Ecto neural progenitor cell (in vitro differentiated cells): ENCODE measurements around the gene CCDC7.
"Not testable (repeated sequence)": the region's sequence is repeated elsewhere in the genome, so short reads cannot be mapped to it uniquely, and the experiment has no call there.

Source experiments
- DNase-seq: peaks from one replicate; pipeline ENCODE4 v3.0.0-alpha.2; 2018; ENCODE audit warnings: low spot score

CCDC7 gene

DNA sequence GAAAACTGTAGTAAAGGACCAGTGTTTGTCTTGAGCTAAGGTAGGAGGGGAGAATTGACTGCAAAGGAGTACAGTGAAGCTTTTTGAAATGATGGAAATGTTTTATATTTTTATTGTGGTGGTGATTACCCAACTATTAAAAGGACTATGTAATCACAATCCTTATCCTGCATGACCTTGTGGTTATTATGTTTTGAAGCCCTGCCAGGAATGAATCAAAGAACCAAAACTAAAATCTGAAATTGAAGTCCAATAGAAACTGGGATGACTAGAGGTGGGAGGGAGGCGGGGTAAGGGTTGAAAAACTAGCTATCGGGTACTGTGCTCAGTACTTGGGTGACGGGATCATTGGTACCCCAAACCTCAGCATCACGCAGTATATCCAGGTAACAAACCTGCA is 8.2 kb downstream of the CCDC7 start:
- DNase-seq: no peak

DNA sequence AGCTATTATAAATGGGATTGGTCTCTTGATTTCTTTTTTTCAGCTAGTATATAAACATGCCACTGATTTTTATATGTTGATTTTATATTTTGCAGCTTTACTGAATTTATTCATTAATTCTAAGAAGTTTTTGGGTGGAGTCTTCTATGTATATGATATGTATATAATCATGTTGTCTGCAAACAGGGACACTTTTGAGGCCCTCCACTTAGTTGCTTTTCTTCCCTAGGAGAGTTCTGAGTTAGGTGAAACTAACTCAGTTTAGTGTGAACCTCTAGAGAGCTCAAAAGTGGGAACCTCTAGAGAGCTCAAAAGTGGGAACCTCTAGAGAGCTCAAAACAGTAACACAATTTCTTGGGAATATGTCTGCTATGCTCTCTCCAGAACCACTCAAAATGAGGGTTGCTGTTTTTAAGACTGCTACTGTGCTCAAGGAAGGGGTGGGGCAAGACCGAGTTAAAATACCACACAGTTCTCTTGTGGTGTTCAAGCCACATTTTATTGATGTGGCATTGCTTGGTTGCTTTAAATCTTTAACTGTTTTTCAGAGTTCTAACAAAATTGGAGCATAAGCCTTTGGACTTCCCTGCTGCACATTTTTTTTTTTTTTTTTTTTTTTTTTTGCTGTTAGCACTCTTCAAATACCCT is 13.2 kb downstream of the CCDC7 start:
- no peak for DNase-seq

DNA sequence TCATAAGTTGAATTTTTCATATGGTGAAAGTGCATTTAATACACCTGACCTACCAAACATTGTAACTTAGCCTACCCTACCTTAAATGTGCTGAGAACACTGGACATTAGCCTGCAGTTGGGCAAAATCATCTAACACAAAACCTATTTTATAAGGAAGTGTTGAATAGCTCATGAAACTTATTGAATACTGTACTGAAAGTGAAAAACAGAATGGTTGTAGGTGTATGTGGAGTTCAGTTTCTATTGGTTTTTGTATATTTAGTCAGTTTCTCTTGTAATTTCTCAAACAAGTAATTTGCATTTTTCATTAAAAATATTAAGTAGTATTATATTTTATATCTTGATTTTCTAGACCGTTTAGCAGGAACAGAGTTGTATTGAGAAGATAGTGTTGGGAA is 15.3 kb downstream of the CCDC7 start:
- no peak for DNase-seq

DNA sequence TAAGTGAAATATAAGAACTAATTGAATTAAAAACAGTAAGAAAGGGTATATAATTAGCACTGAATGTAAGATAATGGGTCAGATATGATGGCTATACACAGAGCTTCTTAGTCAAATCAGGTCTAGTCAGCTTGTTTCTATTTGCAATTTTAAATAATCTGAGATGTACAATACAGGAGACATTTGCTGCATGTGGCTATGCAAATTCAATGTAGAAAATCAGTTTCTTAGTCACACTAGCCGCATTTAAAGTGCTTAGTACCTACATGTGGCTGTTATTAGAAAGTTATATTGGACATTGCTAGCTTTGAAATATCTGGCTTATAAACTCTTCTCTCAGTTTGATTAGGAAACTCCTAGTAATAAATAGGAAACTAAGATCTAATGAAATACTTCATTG is 25.3 kb downstream of the CCDC7 start:
- no peak for DNase-seq

DNA sequence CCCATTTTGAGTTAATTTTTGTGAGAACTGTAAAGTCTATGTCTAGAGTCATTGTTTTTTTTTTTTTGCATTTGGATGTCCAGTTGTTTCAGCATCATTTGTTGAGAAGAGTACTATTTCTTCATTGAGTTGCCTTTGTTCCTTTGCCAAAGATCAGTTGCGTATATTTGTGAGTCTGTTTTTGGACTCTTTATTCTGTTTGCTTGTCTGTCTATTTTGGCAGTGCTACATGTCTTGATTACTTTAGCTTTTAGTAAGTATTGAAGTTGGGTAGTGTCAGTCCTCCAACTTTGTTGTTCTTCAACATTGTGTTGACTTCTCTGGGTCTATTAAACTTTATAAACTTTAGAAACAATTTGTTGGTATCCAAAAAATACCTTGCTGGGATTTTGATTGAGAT is 31.6 kb downstream of the CCDC7 start:
- no peak for DNase-seq

DNA sequence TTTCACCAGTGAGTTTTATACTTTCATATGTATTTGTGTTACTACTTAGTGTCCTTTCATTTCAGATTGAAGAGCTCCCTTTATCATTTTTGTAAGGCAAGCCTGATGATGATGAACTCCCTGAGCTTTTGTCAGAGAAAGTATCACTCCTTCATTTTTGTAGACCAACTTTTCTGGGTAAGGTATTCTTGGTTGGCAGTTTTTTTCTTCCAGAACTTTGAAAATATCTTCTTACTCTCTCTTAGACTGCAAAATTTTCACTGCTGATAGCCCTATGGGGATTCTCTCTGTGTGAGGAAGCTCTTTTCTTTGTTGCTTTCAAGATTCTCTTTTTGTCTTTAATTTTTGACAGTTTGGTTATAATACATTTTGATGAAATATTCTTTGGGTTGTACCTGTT is 35.7 kb downstream of the CCDC7 start:
- no peak for DNase-seq

DNA sequence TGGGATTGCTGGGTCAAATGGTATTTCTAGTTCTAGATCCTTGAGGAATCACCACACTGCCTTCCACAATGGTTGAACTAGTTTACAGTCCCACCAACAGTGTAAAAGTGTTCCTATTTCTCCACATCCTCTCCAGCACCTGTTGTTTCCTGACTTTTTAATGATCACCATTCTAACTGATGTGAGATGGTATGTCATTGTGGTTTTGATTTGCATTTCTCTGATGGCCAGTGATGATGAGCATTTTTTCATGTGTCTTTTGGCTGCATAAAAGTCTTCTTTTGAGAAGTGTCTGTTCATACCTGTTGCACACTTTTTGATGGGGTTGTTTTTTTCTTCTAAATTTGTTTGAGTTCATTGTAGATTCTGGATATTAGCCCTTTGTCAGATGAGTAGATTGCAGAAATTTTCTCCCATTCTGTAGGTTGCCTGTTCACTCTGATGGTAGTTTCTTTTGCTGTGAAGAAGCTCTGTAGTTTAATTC is 37.1 kb downstream of the CCDC7 start:
- not testable (repeated sequence) for DNase-seq

DNA sequence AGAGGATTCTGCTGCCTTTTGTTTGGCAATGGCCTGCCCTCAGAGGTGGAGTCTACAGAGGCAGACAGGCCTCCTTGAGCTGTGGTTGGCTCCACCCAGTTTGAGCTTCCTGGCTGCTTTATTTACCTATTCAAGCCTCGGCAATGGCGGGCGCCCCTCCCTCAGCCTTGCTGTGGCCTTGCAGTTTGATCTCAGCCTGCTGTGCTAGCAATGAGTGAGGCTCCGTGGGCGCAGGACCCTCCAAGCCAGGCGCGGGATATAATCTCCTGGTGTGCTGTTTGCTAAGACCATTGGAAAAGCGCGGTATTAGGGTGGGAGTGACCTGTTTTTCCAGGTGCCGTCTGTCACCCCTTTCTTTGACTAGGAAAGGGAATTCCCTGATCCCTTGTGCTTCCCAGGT is 42.1 kb downstream of the CCDC7 start:
- DNase-seq: not testable (repeated sequence)

DNA sequence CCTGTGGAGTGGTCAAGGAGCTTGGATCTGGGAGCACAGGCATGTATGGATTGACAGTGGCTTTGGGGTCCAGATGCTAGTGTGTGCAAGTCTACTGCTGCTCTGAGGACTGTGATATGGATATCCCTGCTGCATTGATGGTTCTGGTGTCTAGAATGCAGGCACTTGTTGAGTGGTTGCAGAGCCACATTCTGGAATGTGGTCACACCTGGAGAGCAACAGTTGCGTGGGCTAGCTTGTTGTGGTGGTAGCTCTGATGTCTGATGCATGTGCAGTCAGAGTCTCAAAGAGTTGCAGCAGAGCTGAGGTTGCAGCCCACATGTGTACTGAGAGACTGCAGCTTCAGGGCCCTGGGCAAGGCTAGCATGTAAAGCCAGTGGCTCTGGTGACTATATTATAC is 43.2 kb downstream of the CCDC7 start:
- DNase-seq: no peak

DNA sequence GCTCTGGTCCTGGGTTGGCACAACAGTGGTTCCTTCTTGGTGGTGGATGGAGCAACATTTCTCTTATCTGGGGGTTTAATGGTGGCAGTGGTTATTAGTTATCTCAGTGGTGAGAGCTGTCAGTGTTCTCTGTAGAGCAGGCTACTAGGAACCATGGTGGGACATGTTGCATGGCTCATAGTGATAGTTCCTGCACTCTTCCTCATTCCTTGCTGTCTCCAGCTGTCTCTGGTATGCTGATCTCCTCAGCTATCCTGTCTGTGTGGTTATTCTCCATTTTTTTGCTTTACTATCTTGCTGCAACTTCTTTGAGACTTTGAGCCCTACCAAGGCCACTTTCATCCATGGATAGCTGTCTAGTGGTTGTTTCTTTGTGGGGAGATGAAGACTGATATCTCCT is 44.0 kb downstream of the CCDC7 start:
- DNase-seq: no peak

DNA sequence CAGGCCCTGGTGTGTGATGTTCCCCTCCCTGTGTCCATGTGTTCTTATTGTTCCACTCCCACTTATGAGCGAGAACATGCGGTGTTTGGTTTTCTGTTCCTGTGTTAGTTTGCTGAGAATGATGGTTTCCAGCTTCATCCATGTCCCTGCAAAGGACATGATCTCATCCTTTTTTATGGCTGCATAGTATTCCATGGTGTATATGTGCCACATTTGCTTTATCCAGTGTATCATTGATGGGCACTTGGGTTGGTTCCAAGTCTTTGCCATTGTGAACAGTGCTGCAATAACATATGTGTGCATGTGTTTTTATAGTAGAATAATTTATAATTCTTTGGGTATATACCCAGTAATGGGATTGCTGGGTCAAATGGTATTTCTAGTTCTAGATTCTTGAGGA is 48.6 kb downstream of the CCDC7 start:
- not testable (repeated sequence) for DNase-seq

DNA sequence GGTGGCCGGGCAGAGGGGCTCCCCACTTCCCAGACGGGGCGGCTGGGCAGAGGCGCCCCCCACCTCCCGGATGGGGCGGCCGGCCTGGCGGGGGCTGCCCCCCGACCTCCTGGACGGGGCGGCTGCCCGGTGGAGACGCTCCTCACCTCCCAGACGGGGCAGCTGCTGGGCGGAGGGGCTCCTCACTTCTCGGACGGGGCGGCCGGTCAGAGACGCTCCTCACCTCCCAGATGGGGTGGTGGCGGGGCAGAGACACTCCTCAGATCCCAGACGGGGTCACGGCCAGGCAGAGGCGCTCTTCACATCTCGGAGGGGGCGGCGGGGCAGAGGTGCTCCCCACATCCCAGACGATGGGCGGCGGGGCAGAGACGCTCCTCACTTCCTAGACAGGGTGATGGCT is 54.2 kb downstream of the CCDC7 start:
- DNase-seq: not testable (repeated sequence)

DNA sequence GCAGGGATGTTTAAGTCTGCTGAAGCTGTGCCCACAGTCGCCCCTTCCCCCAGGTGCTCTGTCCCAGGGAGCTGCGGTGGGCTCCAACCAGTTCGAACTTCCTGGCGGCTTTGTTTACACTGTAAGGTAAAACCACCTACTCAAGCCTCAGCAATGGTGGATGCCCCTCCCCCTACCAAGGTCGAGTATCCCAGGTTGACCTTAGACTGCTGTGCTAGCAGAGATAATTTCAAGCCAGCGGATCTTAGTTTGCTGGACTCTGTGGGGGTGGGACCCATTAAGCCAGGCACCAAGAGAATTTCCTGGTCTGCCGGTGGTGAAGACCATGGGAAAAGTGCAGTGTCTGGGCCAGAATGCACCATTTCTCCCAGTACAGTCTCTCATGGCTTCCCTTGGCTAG is 56.0 kb downstream of the CCDC7 start:
- no peak for DNase-seq

DNA sequence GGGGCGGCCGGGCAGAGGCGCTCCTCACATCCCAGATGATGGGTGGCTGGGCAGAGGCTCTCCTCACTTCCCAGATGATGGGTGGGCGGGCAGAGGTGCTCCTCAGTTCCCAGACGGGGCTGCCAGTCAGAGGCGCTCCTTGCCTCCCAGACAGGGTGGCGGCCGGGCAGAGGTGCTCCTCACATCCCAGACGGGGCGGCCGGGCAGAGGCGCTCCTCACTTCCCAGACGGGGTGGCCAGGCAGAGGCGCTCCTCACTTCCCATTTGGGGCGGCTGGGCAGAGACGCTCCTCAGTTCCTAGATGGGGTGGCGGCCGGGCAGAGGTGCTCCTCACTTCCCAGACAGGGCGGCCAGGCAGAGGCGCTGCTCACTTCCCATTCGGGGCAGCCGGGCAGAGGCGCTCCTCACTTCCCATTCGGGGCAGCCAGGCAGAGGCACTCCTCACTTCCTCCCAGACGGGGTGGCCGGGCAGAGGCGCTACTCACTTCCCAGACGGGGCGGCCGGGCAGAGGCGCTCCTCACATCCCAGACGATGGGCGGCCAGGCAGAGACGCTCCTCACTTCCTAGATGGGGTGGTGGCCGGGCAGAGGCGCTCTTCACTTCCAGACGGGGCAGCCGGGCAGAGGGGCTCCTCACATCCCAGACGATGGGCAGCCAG is 60.0 kb downstream of the CCDC7 start:
- not testable (repeated sequence) for DNase-seq

DNA sequence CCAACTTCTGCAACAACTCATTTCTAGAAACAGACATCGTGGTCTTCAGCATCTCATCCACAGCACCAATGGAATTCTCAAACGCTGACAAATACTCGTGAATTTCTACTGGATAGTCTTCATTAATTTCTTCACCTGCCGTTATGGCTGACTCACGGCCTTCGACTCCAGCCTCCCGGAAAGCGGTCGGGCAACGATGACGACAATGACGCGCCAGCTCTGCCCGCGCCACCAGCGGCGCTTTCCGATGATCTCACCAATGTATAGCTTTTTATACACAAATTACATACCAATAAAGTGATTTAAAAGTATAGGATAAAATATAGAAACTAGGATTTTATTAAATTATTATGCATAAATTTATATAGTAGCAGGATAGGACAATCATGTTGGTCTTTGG is 65.7 kb downstream of the CCDC7 start:
- no peak for DNase-seq

DNA sequence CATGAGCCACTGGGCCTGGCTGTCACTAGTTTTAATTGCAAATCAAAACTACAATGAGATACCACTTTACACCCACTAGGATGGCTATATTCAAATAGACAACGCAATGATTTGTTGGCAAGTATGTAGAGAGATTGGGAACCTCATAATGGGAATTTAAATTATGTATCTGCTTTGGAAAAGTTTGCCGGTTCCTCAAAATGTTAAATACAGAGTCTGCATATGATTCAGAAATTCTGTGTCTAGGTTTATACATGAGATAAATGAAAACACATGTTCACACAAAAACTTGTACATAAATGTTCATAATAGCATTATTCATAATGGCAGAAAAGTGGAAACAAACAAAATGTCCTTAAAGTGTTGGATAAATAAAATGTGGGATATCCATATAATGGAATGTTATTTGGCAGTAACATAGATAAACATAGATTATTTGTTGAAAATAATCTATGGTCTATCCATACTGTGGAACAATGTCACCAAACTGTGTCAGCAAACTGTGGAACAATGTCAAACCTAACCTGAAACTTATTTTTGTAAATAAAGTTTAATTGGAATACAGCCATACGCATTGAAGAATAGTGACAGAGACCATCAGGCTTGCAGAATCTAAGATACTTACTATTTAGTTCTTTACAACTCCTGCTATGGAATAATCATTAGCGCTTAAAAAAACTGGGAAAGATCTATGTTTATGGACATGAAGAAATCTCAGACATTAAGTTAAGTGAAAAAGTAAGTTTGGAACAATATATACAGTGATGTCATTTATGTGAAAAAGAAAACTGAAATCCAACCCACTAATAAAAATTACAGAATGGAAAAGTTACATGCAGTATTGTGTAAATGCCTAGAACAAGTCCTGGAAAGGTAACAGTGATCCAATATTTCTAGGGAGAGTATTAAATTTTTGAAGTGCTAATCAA is 70.9 kb downstream of the CCDC7 start:
- no peak for DNase-seq

DNA sequence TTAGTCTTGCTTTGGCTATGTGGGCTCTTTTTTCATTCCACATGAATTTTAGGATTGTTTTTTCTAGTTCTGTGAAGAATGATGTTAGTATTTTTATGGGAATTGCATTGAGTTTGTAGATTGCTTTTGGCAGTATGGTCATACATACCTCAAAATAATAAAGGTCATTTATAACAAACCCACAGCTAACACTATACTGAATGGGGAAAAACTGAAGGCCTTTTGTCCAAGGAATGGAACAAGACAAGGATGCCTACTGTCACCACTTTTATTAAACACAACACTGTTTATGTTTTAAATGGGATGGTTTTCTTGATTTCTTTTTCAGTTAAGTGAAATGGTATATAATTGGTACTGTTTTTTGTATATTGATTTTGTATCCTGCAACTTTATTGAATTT is 84.3 kb downstream of the CCDC7 start:
- DNase-seq: no peak

DNA sequence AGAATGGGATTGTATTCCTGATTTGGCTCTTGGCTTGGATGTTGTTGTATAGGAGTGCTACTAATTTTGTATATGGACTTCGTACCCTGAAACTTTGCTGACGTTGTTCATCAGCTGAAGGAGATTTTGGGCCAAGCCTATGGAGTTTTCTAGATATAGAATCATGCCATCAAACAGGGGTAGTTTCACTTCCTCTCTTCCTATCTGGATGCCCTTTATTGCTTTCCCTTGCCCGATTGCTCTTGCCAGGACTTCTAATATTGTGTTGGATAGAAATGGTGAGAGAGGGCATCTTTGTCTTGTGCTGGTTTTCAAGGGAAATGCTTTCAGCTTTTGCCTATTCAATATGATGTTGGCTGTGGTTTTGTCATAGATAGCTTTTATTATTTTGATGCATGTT is 92.3 kb downstream of the CCDC7 start:
- DNase-seq: no peak

DNA sequence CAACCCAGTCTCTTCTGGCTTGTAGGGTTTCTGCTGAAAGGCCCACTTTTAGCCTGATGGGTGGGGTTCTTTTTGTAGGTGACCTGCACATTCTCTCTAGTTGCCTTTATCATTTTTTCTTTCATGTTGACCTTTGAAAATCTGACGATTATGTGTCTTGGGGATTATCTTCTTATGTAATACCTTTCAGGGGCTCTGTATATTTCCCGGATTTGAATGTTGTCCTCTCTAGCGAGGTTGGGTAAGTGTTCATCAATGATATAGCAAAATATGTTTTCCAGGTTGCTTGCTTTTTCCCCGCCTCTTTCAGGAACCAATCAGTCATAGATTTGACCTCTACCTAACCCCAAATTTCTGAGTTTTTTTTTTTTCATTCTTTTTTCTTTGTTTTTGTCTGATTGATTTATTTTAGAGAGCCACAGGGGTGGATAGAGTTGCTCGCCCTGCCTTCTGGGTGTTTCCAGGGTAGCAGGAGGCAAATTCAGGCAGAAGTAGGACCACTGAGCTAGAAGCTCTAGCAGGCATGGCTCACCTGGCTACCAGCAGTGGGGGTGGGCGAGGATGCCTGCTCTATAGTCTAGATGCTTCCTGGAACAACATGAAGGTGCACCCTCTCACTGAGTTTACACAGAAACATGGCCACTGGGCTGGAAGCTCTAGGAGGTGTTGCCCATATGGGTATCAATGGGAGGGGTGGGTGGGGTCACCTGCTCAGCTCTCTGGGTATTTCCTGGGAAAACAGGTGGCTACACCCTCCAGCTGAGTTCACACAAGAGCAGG is 94.9 kb downstream of the CCDC7 start:
- DNase-seq: no peak

DNA sequence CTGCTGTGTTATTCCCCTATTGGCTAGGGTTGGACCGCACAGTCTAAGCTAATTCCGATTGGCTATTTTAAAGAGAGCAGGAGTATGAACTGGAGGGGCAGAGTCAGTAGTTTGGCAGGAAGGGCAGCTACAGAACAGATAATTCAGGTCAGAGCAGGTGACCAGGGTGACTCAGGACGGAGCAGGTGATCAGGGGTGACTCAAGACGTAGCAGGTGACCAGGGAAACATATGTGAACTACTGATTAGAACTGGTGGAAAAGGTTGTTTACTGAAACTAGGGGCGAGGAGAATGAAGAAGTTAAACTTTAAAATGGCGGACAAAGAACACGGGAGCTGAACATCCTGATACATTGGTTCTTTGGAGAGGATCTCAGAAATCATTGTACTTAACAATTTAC is 102.3 kb downstream of the CCDC7 start:
- no peak for DNase-seq

DNA sequence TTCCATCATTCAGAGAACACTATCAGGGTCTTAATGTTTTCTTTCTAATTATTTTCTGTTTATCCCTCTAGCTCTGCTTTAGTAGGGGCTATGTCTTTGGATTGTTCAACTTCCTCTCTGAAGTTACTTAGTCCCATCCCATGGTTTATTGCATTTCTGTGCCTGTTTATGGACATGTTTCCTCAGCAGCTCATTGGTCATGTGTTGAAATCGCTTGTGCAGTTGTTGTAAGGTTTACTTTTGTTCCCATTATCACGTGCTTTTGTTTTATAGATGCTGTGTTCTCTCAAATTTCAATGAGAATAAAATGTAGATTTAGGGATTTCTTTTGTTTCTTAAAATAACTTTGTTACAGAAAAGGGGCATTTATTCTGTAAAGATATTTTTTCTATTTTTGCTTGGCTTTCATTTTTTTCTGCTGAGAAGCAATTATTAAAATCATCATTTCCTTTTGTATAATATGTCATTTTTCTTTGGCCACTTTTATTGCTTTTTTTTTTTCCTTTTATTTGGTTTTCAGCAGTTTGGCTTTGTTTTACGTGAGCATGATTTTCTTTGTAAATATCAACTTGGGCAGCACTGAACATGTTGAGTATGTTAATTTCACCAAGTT is 110.9 kb downstream of the CCDC7 start:
- no peak for DNase-seq

DNA sequence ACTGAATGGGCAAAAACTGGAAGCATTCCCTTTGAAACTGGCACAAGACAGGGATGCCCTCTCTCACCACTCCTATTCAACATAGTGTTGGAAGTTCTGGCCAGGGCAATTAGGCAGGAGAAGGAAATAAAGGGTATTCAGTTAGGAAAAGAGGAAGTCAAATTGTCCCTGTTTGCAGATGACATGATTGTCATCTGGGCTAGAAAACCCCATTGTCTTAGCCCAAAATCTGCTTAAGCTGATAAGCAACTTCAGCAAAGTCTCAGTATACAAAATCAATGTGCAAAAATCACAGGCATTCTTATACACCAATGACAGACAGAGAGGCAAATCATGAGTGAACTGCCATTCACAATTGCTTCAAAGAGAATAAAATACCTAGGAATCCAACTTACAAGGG is 116.8 kb downstream of the CCDC7 start:
- not testable (repeated sequence) for DNase-seq
